ENCODE results near the gene KIAA0319L.

KIAA0319L gene

GRCh38 chr1:35559317-35559944 is 2.2 kb upstream of the KIAA0319L start:
- Histone ChIP-seq H3K36me3 (ENCODE audit: insufficient read depth, low read length) (peaks cover 37% of the 10 kb centered on the region), H3K4me1 (ENCODE audit: control insufficient read depth, insufficient read depth, low read length) (peaks cover 48% of the 10 kb centered on the region), H3K27me3 (ENCODE audit: control insufficient read depth, insufficient read depth, low read length) (no peaks in the 10 kb centered on the region), H3K4me2 (ENCODE audit: low read length) (peak overlapping the region; percentile 96), H3K4me3 (ENCODE audit: low read length) (peak overlapping the region; percentile 79), H3K9me3 (replicated peaks; ENCODE audit: low read length) (no peaks in the 10 kb centered on the region), H3K9ac (ENCODE audit: low read depth, low read length) (no peak overlapping the region)

- H3K4me3 ChIP-seq (ENCODE audit: low read length) = peak overlapping the region; percentile 79
- peak overlapping the region; percentile 96 for H3K4me2 ChIP-seq (ENCODE audit: low read length)
- no peaks in the 10 kb centered on the region for H3K9me3 ChIP-seq (replicated peaks; ENCODE audit: low read length)
- peaks cover 52% of the 10 kb centered on the region for H3K4me1 ChIP-seq (ENCODE audit: control insufficient read depth, insufficient read depth, low read length)
- H3K9ac ChIP-seq (ENCODE audit: low read depth, low read length) = peak overlapping the region; percentile 90
- H3K27me3 ChIP-seq (ENCODE audit: control insufficient read depth, insufficient read depth, low read length) = no peaks in the 10 kb centered on the region
- H3K36me3 ChIP-seq (ENCODE audit: insufficient read depth, low read length) = peaks cover 34% of the 10 kb centered on the region
These were observed 1.4 kb upstream of the KIAA0319L start for GRCh38 chr1:35558374-35559316.

- Histone ChIP-seq H3K4me1 (ENCODE audit: control insufficient read depth, insufficient read depth, low read length) (peaks cover 52% of the 10 kb centered on the region), H3K27me3 (ENCODE audit: control insufficient read depth, insufficient read depth, low read length) (no peaks in the 10 kb centered on the region), H3K4me2 (ENCODE audit: low read length) (peak within 1 kb of the TSS; percentile 96), H3K36me3 (ENCODE audit: insufficient read depth, low read length) (peaks cover 34% of the 10 kb centered on the region), H3K9ac (ENCODE audit: low read depth, low read length) (peak within 1 kb of the TSS; percentile 90), H3K4me3 (ENCODE audit: low read length) (peak within 1 kb of the TSS; percentile 79), H3K9me3 (replicated peaks; ENCODE audit: low read length) (no peaks in the 10 kb centered on the region)
These were observed 589 bp upstream of the KIAA0319L start, which contains the start of gene NCDN for GRCh38 chr1:35557611-35558373. NCDN (plus strand) TSS chr1:35557799; CDS start chr1:35558191, 392 bp downstream.

- H3K4me1 ChIP-seq (ENCODE audit: control insufficient read depth, insufficient read depth, low read length) = peaks cover 52% of the 10 kb centered on the region
- H3K4me3 ChIP-seq (ENCODE audit: low read length) = peak overlapping the region; percentile 79
- H3K4me2 ChIP-seq (ENCODE audit: low read length) = peak overlapping the region; percentile 96
- no peaks in the 10 kb centered on the region for H3K9me3 ChIP-seq (replicated peaks; ENCODE audit: low read length)
- peaks cover 28% of the 10 kb centered on the region for H3K36me3 ChIP-seq (ENCODE audit: insufficient read depth, low read length)
- no peaks in the 10 kb centered on the region for H3K27me3 ChIP-seq (ENCODE audit: control insufficient read depth, insufficient read depth, low read length)
- peak overlapping the region; percentile 90 for H3K9ac ChIP-seq (ENCODE audit: low read depth, low read length)
These were observed 602 bp downstream of the KIAA0319L start for GRCh38 chr1:35556484-35557117.

DNA sequence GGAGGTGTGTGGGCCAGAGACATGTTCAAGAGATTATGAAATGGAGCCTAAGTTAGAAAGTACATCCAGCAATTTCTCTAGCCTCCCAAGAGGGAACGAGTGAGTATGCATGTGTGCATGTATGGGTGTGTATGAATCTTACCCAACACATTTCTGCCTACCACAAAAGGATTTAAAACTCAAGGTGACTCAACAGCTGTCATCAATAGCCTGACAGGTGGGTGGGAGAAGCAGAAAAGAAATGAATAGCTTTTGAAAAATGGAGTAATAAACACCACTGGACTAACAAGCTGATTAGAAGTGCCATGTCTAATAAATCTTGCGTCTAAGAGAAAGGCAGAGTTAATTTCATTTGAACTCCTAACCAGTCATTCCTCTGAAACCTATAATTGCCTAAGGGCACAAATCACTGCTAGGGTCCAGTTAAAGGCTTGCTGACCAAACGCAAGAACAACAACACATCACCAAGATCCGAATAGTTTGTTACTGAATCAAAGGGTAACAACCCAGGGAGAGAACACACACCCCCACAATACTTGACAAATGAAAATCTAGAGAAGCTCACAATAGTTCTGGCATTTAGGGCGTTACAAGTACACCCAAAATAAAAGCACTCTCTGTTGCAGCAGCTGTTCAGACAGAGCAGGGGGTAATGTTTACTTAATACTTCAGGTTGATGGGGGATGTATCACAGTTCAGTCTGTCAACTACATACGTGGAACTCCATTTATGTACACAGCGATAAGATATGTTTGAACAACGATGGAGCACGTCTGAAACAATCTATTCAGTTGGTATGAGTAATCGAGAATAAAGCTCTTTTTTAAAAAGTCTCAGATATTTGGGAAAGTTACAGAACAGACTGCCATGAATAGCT is 1.4 kb downstream of the KIAA0319L start:
- Histone ChIP-seq H3K4me2 (ENCODE audit: low read length) (peak overlapping the region; percentile 96), H3K4me1 (ENCODE audit: control insufficient read depth, insufficient read depth, low read length) (peaks cover 45% of the 10 kb centered on the region), H3K9ac (ENCODE audit: low read depth, low read length) (peak overlapping the region; percentile 90), H3K27me3 (ENCODE audit: control insufficient read depth, insufficient read depth, low read length) (no peaks in the 10 kb centered on the region), H3K36me3 (ENCODE audit: insufficient read depth, low read length) (peaks cover 21% of the 10 kb centered on the region), H3K9me3 (replicated peaks; ENCODE audit: low read length) (no peaks in the 10 kb centered on the region), H3K4me3 (ENCODE audit: low read length) (peak overlapping the region; percentile 79)

DNA sequence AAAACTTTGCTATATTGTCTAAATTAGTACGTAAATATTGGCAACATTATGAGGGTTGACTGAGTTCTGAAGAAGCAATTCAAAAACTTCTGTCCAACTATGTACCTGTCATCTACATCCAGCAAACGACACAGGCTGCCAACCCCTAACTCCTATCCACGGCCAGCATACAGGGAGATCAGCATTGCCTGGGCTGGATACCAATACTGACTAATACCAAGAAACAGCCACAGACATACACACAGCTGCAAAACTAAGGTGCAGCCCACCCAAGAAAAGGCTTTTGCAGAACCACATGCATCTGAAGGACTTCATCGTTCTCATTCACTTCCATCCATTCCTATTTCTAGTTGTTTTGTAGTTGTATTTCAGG is 2.0 kb downstream of the KIAA0319L start:
- Histone ChIP-seq H3K4me2 (ENCODE audit: low read length) (peak overlapping the region; percentile 96), H3K4me3 (ENCODE audit: low read length) (peak overlapping the region; percentile 37), H3K9ac (ENCODE audit: low read depth, low read length) (peak overlapping the region; percentile 21), H3K4me1 (ENCODE audit: control insufficient read depth, insufficient read depth, low read length) (peaks cover 39% of the 10 kb centered on the region), H3K9me3 (replicated peaks; ENCODE audit: low read length) (no peaks in the 10 kb centered on the region), H3K27me3 (ENCODE audit: control insufficient read depth, insufficient read depth, low read length) (no peaks in the 10 kb centered on the region), H3K36me3 (ENCODE audit: insufficient read depth, low read length) (peaks cover 19% of the 10 kb centered on the region)

- Histone ChIP-seq H3K4me3 (ENCODE audit: low read length) (peak overlapping the region; percentile 37), H3K36me3 (ENCODE audit: insufficient read depth, low read length) (peaks cover 19% of the 10 kb centered on the region), H3K9ac (ENCODE audit: low read depth, low read length) (peak overlapping the region; percentile 21), H3K4me2 (ENCODE audit: low read length) (peak overlapping the region; percentile 96), H3K9me3 (replicated peaks; ENCODE audit: low read length) (no peaks in the 10 kb centered on the region), H3K27me3 (ENCODE audit: control insufficient read depth, insufficient read depth, low read length) (no peaks in the 10 kb centered on the region), H3K4me1 (ENCODE audit: control insufficient read depth, insufficient read depth, low read length) (peaks cover 32% of the 10 kb centered on the region)
These were observed 2.7 kb downstream of the KIAA0319L start for GRCh38 chr1:35554266-35555211.

DNA sequence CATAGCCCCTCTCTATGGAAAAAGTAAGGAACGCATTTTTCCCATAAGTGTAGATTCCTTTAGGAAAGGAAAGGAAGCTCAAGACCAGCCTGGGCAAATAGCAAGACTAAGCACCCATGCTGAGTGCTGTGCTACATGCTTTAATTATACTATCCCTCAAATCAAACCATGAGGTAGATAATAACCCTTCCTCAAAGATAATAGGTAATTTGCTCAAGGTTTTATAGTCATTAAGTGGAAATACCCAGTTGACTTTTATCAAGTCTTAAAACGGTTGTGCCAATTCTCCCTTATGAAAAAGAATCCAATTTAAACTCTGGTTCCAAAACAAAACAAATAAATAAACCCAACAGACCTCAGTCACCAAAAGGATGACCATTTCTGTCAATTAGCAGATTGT is 3.4 kb downstream of the KIAA0319L start:
- Histone ChIP-seq H3K36me3 (ENCODE audit: insufficient read depth, low read length) (peaks cover 20% of the 10 kb centered on the region), H3K9me3 (replicated peaks; ENCODE audit: low read length) (no peaks in the 10 kb centered on the region), H3K9ac (ENCODE audit: low read depth, low read length) (no peak overlapping the region), H3K4me2 (ENCODE audit: low read length) (no peak overlapping the region), H3K27me3 (ENCODE audit: control insufficient read depth, insufficient read depth, low read length) (no peaks in the 10 kb centered on the region), H3K4me1 (ENCODE audit: control insufficient read depth, insufficient read depth, low read length) (peaks cover 26% of the 10 kb centered on the region), H3K4me3 (ENCODE audit: low read length) (no peak overlapping the region)

GRCh38 chr1:35546614-35547013 is 10.6 kb downstream of the KIAA0319L start:
- Histone ChIP-seq H3K4me2 (ENCODE audit: low read length) (no peak overlapping the region), H3K4me1 (ENCODE audit: control insufficient read depth, insufficient read depth, low read length) (no peaks in the 10 kb centered on the region), H3K4me3 (ENCODE audit: low read length) (no peak overlapping the region), H3K9me3 (replicated peaks; ENCODE audit: low read length) (no peaks in the 10 kb centered on the region), H3K27me3 (ENCODE audit: control insufficient read depth, insufficient read depth, low read length) (no peaks in the 10 kb centered on the region), H3K9ac (ENCODE audit: low read depth, low read length) (no peak overlapping the region), H3K36me3 (ENCODE audit: insufficient read depth, low read length) (peaks cover 5% of the 10 kb centered on the region)
